ENCODE results near the gene ARHGEF39. TPM values are rescaled to one million over a fixed set of nuclear protein-coding genes. Genes with fewer than 3 reads are reported as not detected.
A peak's percentile ranks its signal among the peaks of the same experiment; 100 is the strongest.
"Not testable (repeated sequence)": the region's sequence is repeated elsewhere in the genome, so short reads cannot be mapped to it uniquely, and the experiment has no call there.

Gene ARHGEF39
- total RNA-seq, 4 donors from 2014 or later: 0.27 to 0.45 (median 0.42) TPM; not detected in 1

- H3K4me1 ChIP-seq: peaks cover 5 to 13% of the 10 kb centered on the region in 2 donors
- WGBS, 2 donors: 0 to 2% methylated on average over 11 of the region's 11 CpGs
- no peaks in the 10 kb centered on the region for H3K36me3 ChIP-seq
- peak; percentile 64 to 65 for DNase-seq
- H3K27me3 ChIP-seq: no peaks in the 10 kb centered on the region
- peak overlapping the region; percentile 17 to 54 (median 39) for H3K4me3 ChIP-seq (replicated peaks in 1 of 3)
- TF ChIP-seq CTCF (IDR thresholded peaks at IDR 0.05): no peak
- TF ChIP-seq POLR2A (IDR thresholded peaks at IDR 0.05): no peak
- H3K27ac ChIP-seq: peak overlapping the region; percentile 78 to 92 (median 90)
- intact Hi-C loops (cut with DNase I): loop anchor here (5.0 to 10.0 kb wide), 3 partner anchors 39 to 239 kb away; partner anchors contain the start of gene TESK1
- H3K9me3 ChIP-seq: no peaks in the 10 kb centered on the region
Observed at GRCh38 chr9:35646153-35646532, 18.9 kb downstream of the ARHGEF39 start.

GRCh38 chr9:35645736-35646135 is 19.3 kb downstream of the ARHGEF39 start:
- H3K9me3 ChIP-seq, DNase-seq, H3K36me3 ChIP-seq, H3K27me3 ChIP-seq: not testable (repeated sequence)
- intact Hi-C loops (cut with DNase I): loop anchor here (5.0 to 10.0 kb wide), 3 partner anchors 38 to 239 kb away; partner anchors contain the start of gene TESK1
- Histone ChIP-seq H3K27ac (peak overlapping the region; percentile 78 to 92 (median 90)), H3K4me1 (peaks cover 5 to 13% of the 10 kb centered on the region in 2 donors), H3K4me3 (replicated peaks in 1 of 3) (peak overlapping the region; percentile 17 to 54 (median 39))
- WGBS, 2 donors: 24 to 31% methylated on average over 9 to 10 of the region's 10 CpGs

- Histone ChIP-seq H3K27ac (no peak overlapping the region), H3K4me3 (replicated peaks in 1 of 3) (no peak overlapping the region), H3K4me1 (peaks cover 5 to 13% of the 10 kb centered on the region in 2 donors), H3K36me3 (no peaks in the 10 kb centered on the region), H3K9me3 (no peaks in the 10 kb centered on the region), H3K27me3 (no peaks in the 10 kb centered on the region)
- WGBS, 2 donors: 86 to 89% methylated on average over 8 to 12 of the region's 12 CpGs
- TF ChIP-seq CTCF (IDR thresholded peaks at IDR 0.05) (no peak), POLR2A (IDR thresholded peaks at IDR 0.05) (no peak)
- no peak for DNase-seq
- intact Hi-C loops (cut with DNase I): loop anchor here (10.0 kb wide), 1 partner anchor 242 kb away; no protein-coding TSS in a partner anchor
Observed at GRCh38 chr9:35643046-35643445, 21.9 kb downstream of the ARHGEF39 start.

- intact Hi-C loops (cut with DNase I): loop anchor here (10.0 kb wide), 1 partner anchor 243 kb away; no protein-coding TSS in a partner anchor
- 91 to 94% methylated on average over 3 of the region's 3 CpGs for WGBS, 2 donors
Observed at GRCh38 chr9:35641478-35641877, 23.5 kb downstream of the ARHGEF39 start.

GRCh38 chr9:35640431-35640830 is 24.6 kb downstream of the ARHGEF39 start:
- not testable (repeated sequence) for DNase-seq; H3K4me1 ChIP-seq; H3K27me3 ChIP-seq; H3K36me3 ChIP-seq; H3K9me3 ChIP-seq; H3K27ac ChIP-seq; H3K4me3 ChIP-seq (replicated peaks in 1 of 3)
- WGBS, 2 donors: 96 to 97% methylated on average over 15 of the region's 15 CpGs
- intact Hi-C loops (cut with DNase I): loop anchor here (10.0 kb wide), 1 partner anchor 244 kb away; no protein-coding TSS in a partner anchor

More at GRCh38 chr9:35641478-35641877, 23.5 kb downstream of the ARHGEF39 start:
- not testable (repeated sequence) for H3K27ac ChIP-seq; H3K4me3 ChIP-seq (replicated peaks in 1 of 3); H3K27me3 ChIP-seq; H3K4me1 ChIP-seq; H3K36me3 ChIP-seq; H3K9me3 ChIP-seq; DNase-seq

GRCh38 chr9:35639631-35640030 is 25.4 kb downstream of the ARHGEF39 start:
- H3K27me3 ChIP-seq: no peaks in the 10 kb centered on the region
- intact Hi-C loops (cut with DNase I): loop anchor here (10.0 kb wide), 1 partner anchor 245 kb away; no protein-coding TSS in a partner anchor
- peaks cover 0 to 5% of the 10 kb centered on the region in 2 donors for H3K4me1 ChIP-seq
- no peak for DNase-seq
- TF ChIP-seq POLR2A (IDR thresholded peaks at IDR 0.05) (no peak), CTCF (IDR thresholded peaks at IDR 0.05) (no peak)
- no peaks in the 10 kb centered on the region for H3K36me3 ChIP-seq
- no peaks in the 10 kb centered on the region for H3K9me3 ChIP-seq
- H3K27ac ChIP-seq: no peak overlapping the region
- no peak overlapping the region for H3K4me3 ChIP-seq (replicated peaks in 1 of 3)
- 90 to 92% methylated on average over 1 of the region's 1 CpG for WGBS, 2 donors

GRCh38 chr9:35639225-35639624 is 25.8 kb downstream of the ARHGEF39 start:
- WGBS, 2 donors: 63 to 80% methylated on average over 1 of the region's 1 CpG
- H3K36me3 ChIP-seq; H3K27me3 ChIP-seq; H3K9me3 ChIP-seq; H3K27ac ChIP-seq; DNase-seq; H3K4me1 ChIP-seq; intact Hi-C loops (cut with DNase I); H3K4me3 ChIP-seq (replicated peaks in 1 of 3): not testable (repeated sequence)

GRCh38 chr9:35638751-35639150 is 26.2 kb downstream of the ARHGEF39 start:
- DNase-seq; H3K27ac ChIP-seq; H3K4me3 ChIP-seq (replicated peaks in 1 of 3); H3K27me3 ChIP-seq; H3K4me1 ChIP-seq; H3K36me3 ChIP-seq; intact Hi-C loops (cut with DNase I); H3K9me3 ChIP-seq: not testable (repeated sequence)
- WGBS, 2 donors: 63 to 77% methylated on average over 7 of the region's 8 CpGs

GRCh38 chr9:35637427-35637955 is 27.5 kb downstream of the ARHGEF39 start:
- H3K27me3 ChIP-seq; H3K9me3 ChIP-seq; H3K4me3 ChIP-seq (replicated peaks in 1 of 3); H3K36me3 ChIP-seq; DNase-seq; intact Hi-C loops (cut with DNase I); H3K4me1 ChIP-seq; H3K27ac ChIP-seq: not testable (repeated sequence)
- 94 to 95% methylated on average over 9 of the region's 9 CpGs for WGBS, 2 donors

GRCh38 chr9:35636877-35637246 is 28.1 kb downstream of the ARHGEF39 start:
- H3K27me3 ChIP-seq; DNase-seq; intact Hi-C loops (cut with DNase I); H3K9me3 ChIP-seq; H3K27ac ChIP-seq; H3K4me3 ChIP-seq (replicated peaks in 1 of 3); H3K36me3 ChIP-seq; H3K4me1 ChIP-seq: not testable (repeated sequence)
- 79 to 97% methylated on average over 6 of the region's 6 CpGs for WGBS, 2 donors

Data from thyroid gland (tissue), 4 donors.